K562 (cell line): ENCODE data around the gene SH3BGR. TPM values are rescaled to one million over a fixed set of nuclear protein-coding genes. Genes with fewer than 3 reads are reported as not detected.

ENCODE experiments used
- CXXC5 ChIP-seq: fragments of 250-450 bp; sonication (Bioruptor Pico); IDR thresholded peaks from 2 replicates; pipeline ENCODE4 v1.8.0; 2022; ENCODE audit warnings: inconsistent platforms, mild to moderate bottlenecking, moderate library complexity
- POLR3G ChIP-seq: IDR thresholded peaks from 2 replicates; pipeline ENCODE4 v1.6.1; 2011; ENCODE audit not compliant: insufficient read length, insufficient replicate concordance; ENCODE audit errors: extremely low read depth
- PYGO2 ChIP-seq: fragments of 450-650 bp; IDR thresholded peaks from 2 replicates; pipeline ENCODE4 v1.6.1; 2016; ENCODE audit warnings: mild to moderate bottlenecking, missing genetic modification characterization, moderate library complexity, missing compliant biosample characterization
- STAT5B ChIP-seq: fragments of 250-450 bp; sonication (Bioruptor Pico); IDR thresholded peaks from 2 replicates; pipeline ENCODE4 v1.8.0; 2021; ENCODE audit warnings: mild to moderate bottlenecking, inconsistent platforms
- ZC3H11A ChIP-seq: IDR thresholded peaks from 2 replicates; pipeline ENCODE4 v1.6.1; 2012; ENCODE audit warnings: low read depth, low read length, improper control_type of control experiment
- ZNF24 ChIP-seq: fragments of 450-650 bp; IDR thresholded peaks from 2 replicates; pipeline ENCODE4 v1.6.1; 2016
- ZNF589 ChIP-seq: fragments of 200-800 bp; sonication (Bioruptor generic); IDR thresholded peaks from 2 replicates; pipeline ENCODE4 v1.6.1; 2016; ENCODE audit warnings: low read depth, missing genetic modification characterization, missing compliant biosample characterization
- polyA plus RNA-seq, 8 experiments: library from polyadenylated mRNA; depleted of rRNA in 4 of 8; stranded (reverse) in 5 of 8; unstranded in 3 of 8; fragments of >200 nt; fragmentation: Nextera tagmentation in 2 of 8; fragmentation: Illumina TruSeq in 1 of 8; extraction: Ambion mirVana in 2 of 8; extraction: Trizol in 1 of 8; gene quantifications; 2 replicates each; pipeline versions ENCODE4 v1.2.1 to v1.2.3, GENCODE V29; 2011 to 2014; ENCODE audit warnings: inconsistent platforms in 1 of 8, missing spikeins in 1 of 8
- total RNA-seq, 7 experiments: library from RNA; depleted of rRNA in 6 of 7; stranded (reverse); fragments of >200 nt in 6 of 7; fragmentation: Illumina TruSeq in 2 of 7; extraction: Trizol in 2 of 7; gene quantifications; 2 replicates each; pipeline versions ENCODE4 v1.2.1 to v1.2.3, GENCODE V29; 2011 to 2021; ENCODE audit warnings: low replicate concordance in 1 of 7
- TF ChIP-seq, protein P1 (sequence below), 2 experiments: fragments of 450-650 bp in 1 of 2; sonication (generic) in 1 of 2; formaldehyde crosslinking in 1 of 2; IDR thresholded peaks in 1 of 2; conservative IDR thresholded peaks in 1 of 2; 2 replicates each; pipeline versions ENCODE4 v1.6.1 to v1.8.1; 2016 to 2023; ENCODE audit warnings: mild to moderate bottlenecking in 2 of 2, moderate library complexity in 2 of 2, inconsistent platforms in 1 of 2, missing genetic modification reagents in 1 of 2

Gene SH3BGR
- total and polyA plus RNA-seq, 9 of the 15 experiments (the other 6 are each of a cell fraction or from before 2014, with no cell fraction given) = 6.6 to 42.9 (median 25.6) TPM

DNA sequence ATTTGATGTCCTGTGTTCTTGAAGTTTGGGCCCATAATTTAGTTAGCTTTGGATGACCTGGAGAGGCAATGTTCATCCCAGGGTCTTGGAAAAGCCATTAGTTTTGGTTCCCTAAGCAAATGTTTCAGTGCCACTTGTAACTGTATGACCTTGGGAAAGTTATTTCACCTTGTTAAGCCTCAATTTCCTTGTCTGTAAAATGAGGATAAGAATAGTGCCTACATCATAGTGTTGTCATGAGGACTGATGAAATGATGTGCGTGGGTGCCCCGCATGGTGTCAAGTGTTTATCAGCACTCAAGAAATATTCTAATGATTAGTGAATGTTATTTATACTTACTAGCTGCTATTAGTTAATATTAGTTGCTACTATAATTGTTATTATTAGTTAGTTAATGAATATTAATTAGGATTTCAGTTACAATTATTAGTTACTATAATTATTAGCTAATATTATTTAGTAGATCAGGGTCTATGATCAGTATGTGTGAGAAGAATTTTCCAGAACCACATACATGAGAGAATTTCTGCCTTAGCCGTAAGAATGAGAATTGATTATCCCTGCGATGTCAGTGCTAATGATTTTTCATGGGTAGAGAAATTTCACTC lies 1.9 kb downstream of the SH3BGR start (continued):
- TF ChIP-seq, protein P1, sequence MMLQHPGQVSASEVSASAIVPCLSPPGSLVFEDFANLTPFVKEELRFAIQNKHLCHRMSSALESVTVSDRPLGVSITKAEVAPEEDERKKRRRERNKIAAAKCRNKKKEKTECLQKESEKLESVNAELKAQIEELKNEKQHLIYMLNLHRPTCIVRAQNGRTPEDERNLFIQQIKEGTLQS (IDR thresholded peaks at IDR 0.05) = no peak
- TF ChIP-seq, protein P1 (CRISPR knock-in tag; conservative IDR thresholded peaks at IDR 0.05) = peak; percentile 91; the same call in 1 of the 2 replicates
- TF ChIP-seq ZC3H11A = no peak
- TF ChIP-seq STAT5B (CRISPR knock-in tag) = no peak
- TF ChIP-seq CXXC5 (CRISPR knock-in tag) = 0 out of 2 replicates have a peak, but pooled peaks have one; percentile 22
- no peak for TF ChIP-seq PYGO2 (tag)
- TF ChIP-seq POLR3G = no peak
- peak; percentile 68 for TF ChIP-seq ZNF24
- TF ChIP-seq ZNF589 (CRISPR knock-in tag) = peak; percentile 52; the same call in 1 of the 2 replicates
